Neural progenitor cell (in vitro differentiated cells): ENCODE measurements around the gene GDAP2.

ENCODE experiments used
- EZH2 ChIP-seq: fragments of 200-600 bp; sonication (generic); IDR thresholded peaks from 2 replicates; pipeline ENCODE4 v1.6.1; 2017; ENCODE audit warnings: antibody characterized with exemption, mild to moderate bottlenecking, moderate library complexity
- EZH2phosphoT487 ChIP-seq: fragments of 200-600 bp; sonication (generic); IDR thresholded peaks from 2 replicates; pipeline ENCODE4 v1.6.1; 2017; ENCODE audit warnings: antibody characterized with exemption
- TF ChIP-seq, protein P1 (sequence below): fragments of 200-600 bp; sonication (generic); IDR thresholded peaks from 2 replicates; pipeline ENCODE4 v1.5.1; 2017; ENCODE audit warnings: antibody characterized with exemption, mild to moderate bottlenecking

DNA sequence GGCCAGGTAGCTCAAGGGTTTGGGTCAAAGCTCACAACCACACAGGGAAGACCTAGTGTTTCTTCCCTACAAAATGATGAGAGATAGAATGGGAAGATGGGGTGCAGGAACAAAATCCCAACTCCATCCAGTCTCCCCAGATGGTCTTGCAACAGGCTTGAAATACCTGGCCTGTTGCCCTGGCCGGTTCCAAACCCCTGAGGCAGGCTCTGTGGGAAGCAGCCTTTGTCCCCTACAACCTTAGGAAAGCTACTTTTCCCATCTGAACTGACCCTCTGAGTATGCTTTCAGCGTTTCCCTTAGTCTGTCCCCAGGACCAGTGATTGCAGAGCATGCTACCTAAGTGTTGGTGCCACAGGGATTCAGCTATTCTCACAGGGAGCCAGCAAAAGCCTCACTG is 104.0 kb downstream of the GDAP2 start:
- TF ChIP-seq EZH2 = no peak
- TF ChIP-seq, protein P1, sequence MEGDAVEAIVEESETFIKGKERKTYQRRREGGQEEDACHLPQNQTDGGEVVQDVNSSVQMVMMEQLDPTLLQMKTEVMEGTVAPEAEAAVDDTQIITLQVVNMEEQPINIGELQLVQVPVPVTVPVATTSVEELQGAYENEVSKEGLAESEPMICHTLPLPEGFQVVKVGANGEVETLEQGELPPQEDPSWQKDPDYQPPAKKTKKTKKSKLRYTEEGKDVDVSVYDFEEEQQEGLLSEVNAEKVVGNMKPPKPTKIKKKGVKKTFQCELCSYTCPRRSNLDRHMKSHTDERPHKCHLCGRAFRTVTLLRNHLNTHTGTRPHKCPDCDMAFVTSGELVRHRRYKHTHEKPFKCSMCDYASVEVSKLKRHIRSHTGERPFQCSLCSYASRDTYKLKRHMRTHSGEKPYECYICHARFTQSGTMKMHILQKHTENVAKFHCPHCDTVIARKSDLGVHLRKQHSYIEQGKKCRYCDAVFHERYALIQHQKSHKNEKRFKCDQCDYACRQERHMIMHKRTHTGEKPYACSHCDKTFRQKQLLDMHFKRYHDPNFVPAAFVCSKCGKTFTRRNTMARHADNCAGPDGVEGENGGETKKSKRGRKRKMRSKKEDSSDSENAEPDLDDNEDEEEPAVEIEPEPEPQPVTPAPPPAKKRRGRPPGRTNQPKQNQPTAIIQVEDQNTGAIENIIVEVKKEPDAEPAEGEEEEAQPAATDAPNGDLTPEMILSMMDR = no peak
- TF ChIP-seq EZH2phosphoT487 = no peak
